RCC 7860 (cell line): Measurements from ENCODE around the gene IBA57.
"Not testable (repeated sequence)": the region's sequence is repeated elsewhere in the genome, so short reads cannot be mapped to it uniquely, and the experiment has no call there.

Source experiments
- DNase-seq: peaks from one replicate; pipeline ENCODE4 v3.0.0-alpha.2; 2015; ENCODE audit warnings: low spot score
- FAIRE-seq: peaks from 2 replicates; lab custom pipeline; 2012; peaks lifted over from hg19 to GRCh38; lab: Jason Lieb, UNC

The IBA57 gene

DNA sequence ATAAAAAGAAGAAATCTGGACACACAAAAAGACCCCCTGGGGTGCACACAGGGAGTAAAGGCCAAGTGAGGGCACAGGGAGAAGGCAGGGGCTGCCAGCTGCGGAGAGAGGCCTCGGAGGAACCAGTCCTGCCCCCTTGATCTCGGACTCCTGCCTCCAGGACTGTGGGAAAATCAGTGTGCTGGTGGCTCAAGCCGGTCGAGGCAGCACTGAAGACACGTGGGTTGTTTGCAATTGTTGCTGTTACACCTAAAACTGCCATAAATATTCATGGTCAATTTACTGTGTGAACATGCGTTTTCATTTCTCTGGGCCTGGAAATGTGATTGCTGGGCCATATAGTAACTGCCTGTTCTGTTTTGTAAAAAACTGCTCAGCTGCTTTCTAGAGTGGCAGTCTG lies 18.5 kb downstream of the IBA57 start:
- no peak for DNase-seq
- FAIRE-seq, result no peak

DNA sequence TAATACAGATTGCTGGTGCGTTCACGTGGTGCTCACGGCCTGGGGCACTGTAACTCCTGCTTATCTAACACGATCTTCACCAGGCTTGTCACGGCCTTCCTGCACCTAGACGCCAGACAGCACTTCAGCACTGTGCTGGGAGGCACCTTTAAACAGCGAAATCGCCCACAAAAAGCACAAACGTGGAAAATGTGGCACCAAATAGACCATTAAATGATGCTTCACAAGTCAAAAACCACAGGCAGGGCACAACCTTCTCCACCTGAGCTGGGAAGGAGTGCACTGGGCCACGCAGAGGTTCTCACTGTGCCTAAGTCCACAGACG lies 20.0 kb downstream of the IBA57 start:
- FAIRE-seq, result no peak
- DNase-seq, result no peak

DNA sequence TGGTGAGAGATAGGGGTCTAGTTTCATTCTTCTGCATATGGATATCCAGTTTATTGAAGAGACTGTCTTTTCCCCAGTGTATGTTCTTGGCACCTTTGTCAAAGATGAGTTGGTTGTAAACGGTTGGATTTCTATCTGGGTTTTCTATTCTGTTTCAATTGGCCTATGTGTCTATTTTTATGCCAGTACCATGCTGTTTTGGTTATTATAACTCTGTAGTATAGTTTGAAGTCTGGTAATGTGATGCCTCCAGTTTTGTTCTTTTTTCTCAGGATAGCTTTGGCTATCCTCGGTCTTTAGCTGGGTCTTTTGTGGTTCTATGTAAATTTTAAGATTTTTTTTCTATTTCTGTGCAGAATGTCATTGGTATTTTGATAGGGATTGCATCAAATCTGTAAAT lies 22.6 kb downstream of the IBA57 start:
- not testable (repeated sequence) for FAIRE-seq, DNase-seq

DNA sequence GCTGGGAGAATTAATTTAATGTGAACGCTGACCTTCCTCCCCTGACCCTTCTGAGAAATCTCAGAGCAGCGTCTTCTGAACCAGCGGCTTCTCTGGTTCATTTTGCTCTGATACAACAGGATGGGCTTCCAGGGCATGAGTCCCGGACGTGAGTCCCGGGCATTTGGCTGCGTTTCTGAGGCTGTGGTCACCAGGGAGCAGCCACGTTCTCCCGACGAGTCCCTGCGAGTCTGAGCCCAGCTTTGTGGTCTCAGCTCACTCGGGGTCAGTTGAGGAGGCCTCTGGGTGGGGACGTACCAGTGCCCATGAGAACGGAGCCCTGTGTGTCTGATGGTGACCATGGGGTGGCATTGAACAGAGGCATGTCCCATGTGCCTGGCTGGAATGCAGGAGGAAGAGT lies 24.6 kb downstream of the IBA57 start:
- no peak for DNase-seq
- FAIRE-seq, result no peak

DNA sequence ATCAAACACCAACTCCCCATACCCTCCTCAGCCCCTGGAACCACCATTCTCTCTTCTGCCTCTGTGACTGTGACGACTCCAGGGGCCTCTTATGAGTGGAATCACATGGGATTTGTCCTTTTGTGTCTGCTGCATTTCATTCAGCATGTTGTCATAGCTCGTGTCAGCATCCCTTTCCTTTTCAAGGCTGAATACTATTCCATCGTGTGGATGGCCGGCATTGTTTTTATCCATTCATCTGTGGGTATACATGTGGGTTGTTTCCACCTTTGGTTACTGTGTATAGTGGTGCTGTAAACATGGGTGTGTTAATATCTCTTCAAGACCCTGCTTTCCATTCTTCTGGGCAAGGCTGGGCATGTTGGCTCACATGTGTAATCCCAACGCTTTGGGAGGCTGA lies 25.2 kb downstream of the IBA57 start:
- no peak for FAIRE-seq

DNA sequence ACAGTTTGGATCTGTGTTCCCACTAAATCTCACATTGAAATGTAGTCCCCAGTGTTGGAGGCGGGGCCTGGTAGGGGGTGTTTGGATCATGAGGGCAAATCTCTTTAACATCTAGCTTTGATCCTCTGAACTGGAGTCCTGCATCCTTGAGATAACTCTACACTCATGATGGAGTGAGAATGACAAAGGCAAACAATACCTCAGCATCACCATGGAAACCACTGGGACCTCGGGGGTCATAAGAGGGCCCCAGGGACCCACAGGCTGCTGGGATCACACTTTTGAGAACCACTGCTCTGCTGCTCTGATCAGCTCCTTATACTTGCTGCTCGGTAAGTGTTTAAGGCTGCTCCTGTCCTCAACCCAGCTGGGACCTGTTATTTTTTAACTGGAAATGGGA lies 28.8 kb downstream of the IBA57 start:
- no peak for DNase-seq

More for the DNA sequence above, 25.2 kb downstream of the IBA57 start:
- DNase-seq, result no peak

DNA sequence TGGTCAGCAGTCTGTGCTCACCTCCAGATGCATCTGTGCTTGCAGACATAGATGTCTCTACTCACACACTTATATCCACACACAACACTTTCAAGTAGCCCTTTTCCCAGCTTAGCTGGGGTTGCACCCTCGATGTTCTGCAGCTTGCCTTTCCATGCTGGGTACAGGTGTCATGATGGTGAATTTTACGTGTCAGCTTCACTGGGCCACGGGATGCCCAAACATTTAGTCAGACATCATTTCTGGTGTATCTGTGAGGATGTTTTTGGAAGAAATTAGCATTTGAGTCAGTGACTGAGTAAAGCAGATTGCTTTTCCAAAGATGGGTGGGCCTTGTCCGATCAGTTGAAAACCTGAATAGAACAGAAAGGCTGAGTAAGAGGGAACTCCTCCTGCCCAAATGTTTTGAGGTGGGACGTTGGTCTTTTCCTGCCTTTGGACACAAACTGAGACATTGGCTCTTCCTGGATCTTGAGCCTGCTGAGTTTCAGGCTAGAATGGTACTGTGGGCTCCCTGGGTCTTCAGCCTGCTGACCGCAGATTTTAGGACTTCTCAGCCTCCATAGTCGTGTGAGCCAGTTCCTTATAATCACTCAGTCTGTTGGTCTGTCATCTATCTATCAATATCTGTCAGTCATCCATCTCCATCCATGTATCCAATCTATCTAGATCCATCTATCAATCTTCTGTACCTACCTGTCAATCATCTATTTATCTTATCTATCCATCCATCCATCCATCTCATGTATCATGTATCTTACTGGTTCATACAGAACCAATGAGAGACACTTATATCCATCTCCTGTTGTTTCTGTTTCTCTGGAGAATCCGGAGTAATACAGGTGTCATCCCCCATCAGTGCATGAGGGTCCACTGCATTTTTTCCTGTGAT lies 29.6 kb downstream of the IBA57 start:
- FAIRE-seq (no peak), DNase-seq (no peak)

More for the DNA sequence above, 28.8 kb downstream of the IBA57 start:
- no peak for FAIRE-seq

DNA sequence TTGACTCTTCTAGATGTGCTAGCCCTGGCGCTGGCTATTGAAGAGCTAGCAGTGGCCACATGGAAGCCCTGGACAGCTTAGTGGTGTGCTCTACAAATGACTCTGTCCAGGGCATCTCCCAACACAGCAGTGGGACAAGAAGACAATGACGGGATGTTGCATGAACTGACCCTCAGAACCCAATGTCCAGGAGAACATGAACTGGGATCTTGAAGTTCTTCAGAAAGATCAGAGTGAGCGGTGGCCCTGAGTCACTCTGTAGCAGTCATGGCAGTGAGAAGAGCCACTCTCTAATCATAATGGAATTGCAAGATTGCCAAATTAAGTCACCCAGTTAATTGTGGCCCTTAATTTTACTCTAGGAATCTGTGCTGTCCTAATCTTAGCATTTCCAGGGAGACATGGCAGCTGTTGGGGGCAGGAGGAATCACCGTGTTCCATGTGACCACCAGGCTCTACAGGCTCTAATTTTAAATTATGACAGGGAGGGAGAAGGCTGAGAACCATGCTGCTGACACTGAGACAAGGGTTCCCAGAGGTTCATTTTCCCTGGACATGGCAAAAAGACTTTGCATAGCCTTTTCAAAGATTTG lies 32.0 kb downstream of the IBA57 start:
- FAIRE-seq (no peak), DNase-seq (no peak)

DNA sequence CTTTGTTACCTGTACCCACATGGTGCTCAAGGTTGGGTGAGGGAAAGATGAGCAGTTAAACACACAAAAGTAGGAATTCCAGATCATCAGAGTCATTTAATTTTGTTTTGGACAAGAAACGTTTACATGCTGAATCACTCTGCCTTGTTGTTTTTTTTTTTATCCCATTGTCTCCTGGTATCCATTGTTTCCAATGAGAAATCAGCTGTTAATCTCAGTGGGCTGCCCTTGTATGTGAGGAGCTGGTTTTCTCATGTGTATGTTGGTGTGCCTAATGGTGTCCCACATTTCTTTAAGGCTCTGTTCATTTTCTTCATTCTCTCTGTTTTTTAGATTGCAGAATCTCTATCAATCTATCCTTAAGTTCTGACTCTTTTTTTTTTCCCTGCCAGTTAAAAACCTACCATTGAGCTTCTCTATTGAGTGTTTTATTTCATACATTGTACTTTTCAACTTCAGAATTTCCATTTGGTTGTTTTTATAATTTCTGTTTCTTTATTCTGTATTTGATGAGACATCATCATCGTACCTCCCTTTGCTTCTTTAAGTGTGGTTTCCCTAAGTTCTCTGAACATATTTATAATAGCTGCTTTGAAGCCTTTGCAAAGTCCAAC lies 33.5 kb downstream of the IBA57 start:
- DNase-seq, result no peak
- FAIRE-seq, result no peak

DNA sequence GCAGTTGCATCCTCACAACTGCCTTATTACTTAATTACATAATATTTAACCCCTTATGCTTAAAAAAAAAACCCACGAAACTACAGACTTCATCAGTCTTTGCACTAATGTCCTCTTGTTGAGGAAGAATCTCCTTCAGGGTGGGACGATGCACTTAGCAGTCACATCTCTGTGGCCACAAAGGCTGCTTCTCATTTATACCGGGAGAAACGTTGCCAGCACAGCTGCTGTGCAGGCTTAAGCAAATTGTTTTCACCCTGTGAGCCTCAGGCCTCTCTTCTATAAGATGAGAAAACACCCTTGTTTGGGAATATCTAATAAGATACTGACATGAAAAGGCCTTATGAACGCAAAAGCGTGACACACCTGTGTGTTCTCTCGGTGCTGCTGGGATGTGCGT lies 39.4 kb downstream of the IBA57 start:
- DNase-seq, result no peak
- FAIRE-seq, result no peak

DNA sequence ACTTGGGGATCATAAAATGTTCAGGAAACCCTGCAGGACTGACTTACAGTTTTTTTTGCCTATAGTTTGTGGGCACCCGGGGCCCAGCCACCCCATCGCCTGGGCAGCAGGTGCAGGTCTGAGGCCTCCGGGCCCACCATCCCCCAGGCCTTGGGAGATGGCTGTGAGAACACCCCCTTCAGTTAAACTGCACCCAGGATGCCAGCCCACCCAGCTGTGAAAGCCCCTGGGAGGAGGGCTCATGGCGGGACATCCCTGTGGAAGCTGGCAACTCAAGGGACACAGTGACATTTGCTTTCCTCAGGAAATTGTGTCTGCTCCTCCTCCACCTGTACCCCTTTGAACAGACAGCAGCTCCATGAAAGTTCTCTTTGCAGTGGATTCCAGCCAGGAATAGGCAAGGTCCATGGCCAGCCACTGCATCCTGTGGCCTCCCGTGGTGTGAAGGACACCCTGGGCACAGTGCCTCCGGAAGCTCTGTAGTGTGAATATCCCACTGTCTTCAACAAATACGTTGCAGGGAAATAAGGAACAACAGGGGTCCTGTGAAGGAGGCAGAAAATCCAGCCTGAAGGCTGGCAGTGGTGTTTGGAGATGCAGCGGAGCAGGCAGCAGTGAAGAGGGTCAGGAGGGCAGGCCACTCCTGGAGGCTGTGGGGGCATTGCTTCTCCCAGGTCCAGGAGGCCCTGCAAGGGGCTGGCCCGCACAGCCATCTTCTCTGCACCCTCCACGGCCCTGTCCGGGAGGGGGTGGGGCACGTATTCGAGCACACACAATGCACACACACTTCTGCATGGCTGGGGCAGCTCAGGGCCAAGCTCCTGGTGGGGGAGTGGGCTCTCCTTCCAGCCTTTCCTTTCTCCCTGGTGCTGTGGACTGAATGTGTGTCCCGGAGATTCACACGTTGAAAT lies 40.2 kb downstream of the IBA57 start:
- FAIRE-seq (no peak), DNase-seq (no peak)

DNA sequence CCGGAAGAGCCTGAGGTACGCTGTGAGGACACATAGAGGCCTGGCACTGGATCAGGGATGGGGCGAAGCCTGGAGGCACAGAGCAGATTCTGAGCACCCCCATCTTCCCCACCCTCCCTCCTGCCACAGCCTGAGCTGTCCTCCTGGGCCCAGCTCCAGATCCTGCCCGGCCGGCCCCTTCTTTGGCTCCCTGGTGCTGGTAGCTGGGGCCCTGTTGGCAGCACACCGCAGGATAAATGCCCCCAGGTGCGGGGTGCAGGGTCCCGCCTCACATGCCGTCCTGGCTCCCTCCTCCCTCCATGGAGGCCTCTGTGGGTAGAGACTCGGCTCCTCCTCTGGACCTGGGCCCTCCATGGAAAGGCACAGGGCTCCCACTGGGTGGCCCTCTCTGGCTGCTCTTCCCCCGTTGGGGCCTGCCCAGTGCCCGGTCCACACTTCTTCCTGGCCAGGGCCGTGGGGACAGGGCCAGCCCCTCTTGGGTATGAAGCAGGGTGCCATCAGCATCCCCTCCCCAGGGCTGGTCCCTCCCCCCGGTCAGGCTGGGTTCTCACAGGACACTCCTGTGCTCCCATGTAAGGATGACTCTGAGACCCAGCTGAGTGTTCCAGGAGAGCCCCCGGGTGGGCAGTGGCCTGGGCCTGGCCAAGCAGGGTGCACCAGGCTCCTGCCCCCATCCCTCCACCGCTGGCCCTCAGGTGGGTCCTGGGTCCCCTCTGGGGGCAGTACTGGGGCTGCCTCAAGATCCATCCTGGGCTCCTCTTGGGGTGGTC lies 41.2 kb downstream of the IBA57 start:
- no peak for FAIRE-seq
- DNase-seq, result no peak

DNA sequence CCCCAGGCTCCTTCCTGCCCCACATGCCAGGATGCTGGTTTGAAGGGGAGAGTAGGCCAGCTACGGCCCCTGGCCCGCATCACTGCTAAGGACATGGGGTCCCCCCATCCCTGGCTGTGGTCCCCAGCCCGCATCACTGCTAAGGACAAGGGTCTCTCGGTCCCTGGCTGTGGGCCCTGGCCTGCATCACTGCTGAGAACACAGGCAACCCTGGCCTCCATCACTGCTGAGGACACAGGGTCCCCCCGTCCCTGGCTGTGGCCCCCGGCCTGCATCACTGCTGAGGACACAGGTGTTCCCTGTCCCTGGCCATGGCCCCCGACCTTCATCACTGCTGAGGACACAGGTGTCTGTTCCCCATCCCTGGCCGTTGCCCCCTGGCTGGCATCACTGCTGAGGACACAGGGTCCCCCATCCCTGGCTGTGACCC lies 41.8 kb downstream of the IBA57 start:
- no peak for DNase-seq
- FAIRE-seq, result no peak

DNA sequence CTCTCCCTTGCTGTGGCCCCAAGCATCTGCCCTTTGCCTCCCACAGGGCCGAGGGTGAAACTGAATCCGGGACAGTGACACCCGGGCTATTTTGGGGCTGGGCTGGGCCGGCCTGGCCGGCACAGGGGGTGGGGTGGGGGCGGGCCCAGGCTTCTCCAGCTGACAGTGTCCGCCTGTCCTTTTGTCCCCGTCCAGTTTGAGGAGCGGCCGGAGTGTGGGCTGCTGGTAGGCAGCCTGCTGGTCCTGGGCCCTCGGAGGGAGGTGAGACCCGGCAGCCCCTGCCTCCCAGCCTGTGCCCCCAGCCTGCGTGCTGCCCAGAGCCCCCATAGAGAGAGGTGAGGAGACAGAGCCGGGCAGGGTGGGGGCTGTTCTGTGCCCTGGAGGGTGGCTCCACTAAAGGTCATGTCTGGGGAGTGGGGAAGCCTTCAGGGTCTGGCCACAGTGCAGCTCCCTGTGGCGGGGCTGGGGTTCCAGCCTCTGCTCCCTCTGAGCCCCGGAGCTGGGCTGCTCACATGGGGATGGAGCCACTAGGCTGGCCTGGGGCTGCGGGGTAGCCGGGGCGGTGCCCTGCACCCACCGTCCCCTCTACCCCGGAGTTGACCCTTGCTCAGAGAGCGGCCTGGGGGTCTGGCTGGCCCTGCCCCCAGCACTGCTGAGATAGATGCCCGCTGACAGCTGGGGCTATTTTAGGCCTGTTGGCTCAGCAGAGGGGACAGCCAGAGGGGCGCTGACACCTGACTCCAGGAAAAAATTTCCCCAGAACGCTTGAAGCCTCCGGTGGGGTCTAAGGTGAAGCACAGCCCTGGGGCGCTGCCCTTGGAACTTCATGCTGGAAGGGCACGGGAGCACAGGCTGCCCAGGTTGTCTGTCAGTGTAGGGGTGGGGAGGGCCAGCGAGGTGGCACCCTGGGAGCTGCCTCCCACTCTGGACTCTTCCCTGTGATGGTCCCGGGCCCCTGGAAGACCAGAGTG lies 42.5 kb downstream of the IBA57 start, which contains the start of gene OBSCN:
OBSCN (plus strand) TSS at position 194 of the 971 bp plus-strand sequence. CDS start 3,740 bp downstream, outside the sequence.
- no peak for DNase-seq
- no peak for FAIRE-seq

DNA sequence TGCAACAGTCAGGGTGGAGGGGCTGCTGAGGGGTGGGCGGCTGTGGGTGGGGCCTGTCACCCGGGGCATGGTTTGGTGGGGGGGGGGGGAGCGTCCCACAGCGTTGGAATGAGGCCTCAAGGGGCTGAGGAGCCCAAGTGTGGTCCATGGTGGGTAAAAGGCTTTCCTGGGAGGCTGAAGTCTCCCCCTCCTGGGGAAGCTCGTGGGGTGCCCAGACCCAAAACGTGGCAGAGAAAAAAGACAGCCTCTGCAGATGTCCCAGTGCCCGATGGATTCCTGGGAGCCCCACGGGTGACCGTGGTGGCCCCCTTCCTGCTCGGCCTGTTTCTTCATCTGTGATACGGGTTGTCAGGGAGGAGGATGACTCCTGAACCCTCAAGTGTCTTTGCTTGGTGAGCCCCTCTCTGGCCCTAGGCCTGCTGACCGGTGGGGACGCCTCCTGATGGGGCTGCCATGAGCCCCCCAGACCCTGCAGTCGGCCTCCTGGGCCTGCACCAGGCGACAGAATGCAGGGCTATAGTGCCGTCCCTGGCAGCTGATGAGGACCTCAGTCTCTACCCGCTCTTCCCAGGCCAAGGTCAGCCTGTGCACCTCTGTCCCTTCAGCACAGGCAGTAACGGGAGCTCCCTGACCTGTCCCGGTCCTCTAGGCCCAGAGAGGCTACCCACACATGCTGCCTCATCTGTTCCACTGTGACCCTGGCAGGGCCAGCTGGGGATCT lies 43.4 kb downstream of the IBA57 start:
- no peak for FAIRE-seq
- DNase-seq, result no peak

DNA sequence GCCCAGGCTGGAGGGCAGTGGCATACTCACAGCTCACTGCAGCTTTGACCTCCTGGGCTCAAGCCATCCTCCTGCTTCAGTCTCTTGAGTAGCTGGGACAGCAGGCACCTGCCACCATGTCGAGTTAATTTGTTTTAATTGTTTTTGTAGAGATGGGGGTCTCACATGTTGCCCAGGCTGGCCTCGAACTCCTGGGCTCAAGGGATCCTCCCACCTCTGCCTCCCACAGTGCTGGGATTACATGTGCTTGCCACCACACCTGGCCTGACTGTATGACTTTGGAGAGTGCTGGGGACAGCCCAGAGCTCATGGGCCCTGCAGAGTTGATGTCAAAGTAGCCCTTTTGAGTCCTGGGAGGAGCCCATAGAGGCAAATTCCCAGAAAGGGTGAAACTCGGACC lies 44.1 kb downstream of the IBA57 start:
- no peak for FAIRE-seq

DNA sequence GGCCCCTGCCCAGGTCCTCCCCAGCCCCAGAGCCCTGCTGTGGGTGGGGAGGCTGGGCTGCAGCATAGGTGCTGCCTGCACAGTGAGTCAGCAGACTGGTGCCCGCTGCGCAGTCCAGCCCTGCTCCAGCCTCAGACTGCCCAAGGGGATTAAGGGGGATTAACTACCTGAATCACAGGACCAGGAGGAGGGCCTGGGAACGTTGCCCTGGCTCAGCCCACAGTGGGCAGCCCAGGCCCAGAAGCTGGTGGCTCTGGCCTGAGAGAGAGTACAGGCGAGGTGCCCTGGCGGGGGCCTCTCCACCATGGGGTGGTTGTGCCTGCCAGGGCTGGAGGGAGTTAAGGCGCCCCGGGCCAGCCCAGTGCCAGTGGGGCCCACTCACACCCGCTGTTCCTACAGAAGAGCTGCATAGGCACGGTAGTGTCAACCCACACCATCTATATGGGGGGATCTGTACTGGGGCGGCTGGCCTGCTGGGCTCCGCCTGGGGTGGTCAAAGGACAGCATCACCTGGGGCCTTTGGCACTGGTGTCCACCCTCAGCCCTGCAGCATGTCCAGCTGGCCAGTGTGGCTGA lies 44.6 kb downstream of the IBA57 start:
- no peak for FAIRE-seq
- DNase-seq, result peak; percentile 23

More for the DNA sequence above, 44.1 kb downstream of the IBA57 start:
- DNase-seq, result no peak
